ENCODE data around the gene LMAN2. TPM values are rescaled to one million over a fixed set of nuclear protein-coding genes. Genes with fewer than 3 reads are reported as not detected.

Gene LMAN2
- total and polyA plus RNA-seq, 12 donors: 46.3 to 215 (median 56.3) TPM

GRCh38 chr5:177388521-177389052 is 37.1 kb upstream of the LMAN2 start:
- 88% methylated on average over 10 of the region's 10 CpGs for WGBS, 2 donors
- no peak for TF ChIP-seq CTCF (IDR thresholded peaks at IDR 0.05)
- no peak overlapping the region for H3K4me3 ChIP-seq
- no peaks in the 10 kb centered on the region for H3K36me3 ChIP-seq
- H3K27me3 ChIP-seq: peaks cover 0 to 42% (median 14%) of the 10 kb centered on the region in 7 donors
- no peak for ATAC-seq
- peaks cover 0 to 30% (median 0%) of the 10 kb centered on the region in 9 donors for H3K4me1 ChIP-seq
- intact Hi-C loops (cut with DNase I): loop anchor here in 4 of 10 donors (5.0 to 10.0 kb wide), 3 partner anchors 71 to 274 kb away; no protein-coding TSS in a partner anchor
- DNase-seq: no peak
- H3K27ac ChIP-seq: peak overlapping the region in 1 of 10 donors; percentile 31
- H3K9me3 ChIP-seq: no peaks in the 10 kb centered on the region

DNA sequence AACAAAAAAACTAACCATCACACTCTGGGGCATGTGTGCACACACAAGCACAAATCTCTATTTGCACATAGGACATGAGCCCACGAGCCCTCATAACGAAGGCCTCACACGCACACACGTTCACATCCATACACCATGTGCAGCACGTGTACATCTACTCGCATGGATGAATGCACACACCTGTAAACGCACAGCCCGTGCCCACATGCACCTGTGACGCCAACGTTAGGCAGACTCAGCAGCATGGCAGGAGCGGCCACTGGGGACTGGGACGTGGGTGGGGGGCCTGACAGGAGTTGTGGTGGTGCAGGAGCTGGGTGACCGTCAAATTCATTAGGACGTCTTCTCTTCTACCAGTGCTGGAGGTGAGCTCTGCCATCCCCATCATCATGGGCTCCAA is 35.9 kb upstream of the LMAN2 start:
- no peak for DNase-seq

DNA sequence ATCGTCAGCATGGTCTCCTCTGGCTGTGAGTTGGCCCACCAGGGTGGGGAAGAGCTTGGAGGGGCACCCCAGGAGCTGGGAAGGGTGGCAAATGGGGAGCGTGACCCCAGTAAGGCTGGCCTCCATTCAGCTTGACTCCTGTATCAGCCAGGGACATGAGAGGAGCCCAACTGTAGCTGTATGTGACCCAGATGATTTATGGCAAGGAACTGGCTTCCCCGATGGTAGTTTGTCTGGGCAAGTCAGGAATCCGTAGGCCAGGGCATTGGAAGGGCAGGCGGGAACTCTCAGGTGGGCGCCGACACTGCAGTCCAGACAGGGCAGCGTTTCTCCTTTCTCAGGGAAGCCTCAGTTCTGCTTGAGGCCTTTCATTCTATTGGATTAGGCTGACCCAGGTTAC is 35.1 kb upstream of the LMAN2 start:
- peaks cover 0 to 26% (median 0%) of the 10 kb centered on the region in 9 donors for H3K4me1 ChIP-seq
- H3K4me3 ChIP-seq: no peak overlapping the region
- H3K9me3 ChIP-seq: no peaks in the 10 kb centered on the region
- H3K27ac ChIP-seq: no peak overlapping the region
- WGBS, 2 donors: 89 to 91% methylated on average over 8 of the region's 8 CpGs
- DNase-seq (no peak), ATAC-seq (no peak)
- TF ChIP-seq CTCF (IDR thresholded peaks at IDR 0.05): no peak
- H3K36me3 ChIP-seq: no peaks in the 10 kb centered on the region
- peaks cover 0 to 50% (median 18%) of the 10 kb centered on the region in 7 donors for H3K27me3 ChIP-seq
- intact Hi-C loops (cut with DNase I): loop anchor here in 4 of 10 donors (5.0 to 10.0 kb wide), 3 partner anchors 69 to 272 kb away; no protein-coding TSS in a partner anchor

More for the DNA sequence above, 35.9 kb upstream of the LMAN2 start:
- no peak for ATAC-seq
- Histone ChIP-seq H3K36me3 (no peaks in the 10 kb centered on the region), H3K4me3 (no peak overlapping the region), H3K27ac (no peak overlapping the region), H3K9me3 (no peaks in the 10 kb centered on the region), H3K27me3 (peaks cover 0 to 46% (median 18%) of the 10 kb centered on the region in 7 donors), H3K4me1 (peaks cover 0 to 26% (median 0%) of the 10 kb centered on the region in 9 donors)
- intact Hi-C loops (cut with DNase I): loop anchor here in 4 of 10 donors (5.0 to 10.0 kb wide), 3 partner anchors 70 to 273 kb away; no protein-coding TSS in a partner anchor
- 84 to 87% methylated on average over 14 of the region's 14 CpGs for WGBS, 2 donors
- no peak for TF ChIP-seq CTCF (IDR thresholded peaks at IDR 0.05)

GRCh38 chr5:177385720-177386119 is 34.3 kb upstream of the LMAN2 start:
- intact Hi-C loops (cut with DNase I): loop anchor here in 4 of 10 donors (5.0 to 10.0 kb wide), 3 partner anchors 68 to 271 kb away; no protein-coding TSS in a partner anchor
- H3K36me3 ChIP-seq: no peaks in the 10 kb centered on the region
- WGBS, 2 donors: 67 to 76% methylated on average over 10 to 11 of the region's 11 CpGs
- ATAC-seq: no peak
- H3K27me3 ChIP-seq: peaks cover 0 to 57% (median 25%) of the 10 kb centered on the region in 7 donors
- no peak for TF ChIP-seq CTCF (IDR thresholded peaks at IDR 0.05)
- H3K27ac ChIP-seq: no peak overlapping the region
- DNase-seq: no peak
- H3K4me3 ChIP-seq: no peak overlapping the region
- H3K4me1 ChIP-seq: peaks cover 0 to 25% (median 0%) of the 10 kb centered on the region in 9 donors
- no peaks in the 10 kb centered on the region for H3K9me3 ChIP-seq
